Erythroblast (primary cell): ENCODE measurements around the gene ITPKB.

Source experiments
- DNase-seq, 2 experiments: peaks; one replicate each; lab custom pipeline; 2025; lab: John Stamatoyannopoulos, UW
- GATA1 ChIP-seq: IDR thresholded peaks from 2 replicates; pipeline ENCODE4 v1.6.1; 2011; ENCODE audit warnings: low read depth, mild to moderate bottlenecking, control low read depth, low read length, moderate library complexity
- POLR2A ChIP-seq: IDR thresholded peaks from 2 replicates; pipeline ENCODE4 v1.6.1; 2011; ENCODE audit warnings: mild to moderate bottlenecking, low read length

The ITPKB gene

DNA sequence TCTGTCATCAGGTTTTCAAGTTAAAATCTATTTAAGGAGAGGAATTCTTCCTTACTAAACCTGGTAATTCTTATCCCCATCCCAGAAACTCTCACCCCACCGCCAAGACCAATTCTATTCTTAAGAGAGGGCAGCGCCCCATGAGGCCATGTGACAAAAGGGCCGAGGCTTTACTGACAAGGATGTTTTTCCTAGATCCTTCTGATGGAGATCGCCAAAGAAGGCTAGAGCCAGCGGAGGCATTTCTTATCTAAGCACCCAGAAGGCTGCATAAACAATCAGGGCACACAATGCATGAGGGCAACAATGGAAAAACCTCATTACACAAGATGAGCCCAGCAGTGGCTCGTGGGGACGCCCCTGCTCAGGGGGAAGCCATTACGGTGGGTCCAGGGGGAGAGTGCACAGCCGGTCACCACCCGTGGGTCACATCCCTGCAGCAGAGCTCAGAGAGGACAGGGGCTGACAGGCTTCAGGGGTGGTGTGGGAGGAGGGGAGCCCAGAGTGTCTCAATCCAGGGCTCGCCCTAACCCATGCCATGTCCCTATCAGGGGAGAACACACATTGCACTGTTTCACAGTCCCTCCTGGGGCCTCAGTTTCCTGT, 88.7 kb downstream of the ITPKB start:
- peak; percentile 28 to 62 for DNase-seq
- TF ChIP-seq GATA1: peak; percentile 41
- TF ChIP-seq POLR2A: no peak

DNA sequence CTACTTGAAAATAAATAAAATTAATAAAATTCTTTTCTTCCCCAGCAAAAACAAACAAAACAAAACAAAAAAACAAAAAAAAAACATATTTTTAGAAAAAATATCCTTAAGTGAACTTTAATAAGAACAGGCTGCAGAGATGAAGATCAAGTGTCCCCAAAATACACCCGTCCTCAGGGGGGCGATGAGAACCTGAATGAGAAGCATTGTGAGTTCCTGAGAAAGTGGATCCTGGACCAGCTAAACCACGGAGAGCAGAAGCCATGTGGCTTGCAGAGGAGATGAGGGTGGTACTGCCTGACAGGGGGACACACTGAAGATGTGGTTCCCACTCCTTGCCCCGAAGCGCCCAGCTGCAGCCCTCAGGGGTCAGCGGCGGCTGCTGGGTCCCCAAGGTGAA, 89.3 kb downstream of the ITPKB start:
- DNase-seq: peak; percentile 28 to 42
- TF ChIP-seq POLR2A (no peak), GATA1 (no peak)

GRCh38 chr1:226649244-226649643, 89.8 kb downstream of the ITPKB start:
- TF ChIP-seq POLR2A: no peak
- TF ChIP-seq GATA1: no peak
- no peak for DNase-seq

- TF ChIP-seq GATA1: no peak
- no peak for TF ChIP-seq POLR2A
- DNase-seq: no peak
Measured at GRCh38 chr1:226648421-226648820, 90.7 kb downstream of the ITPKB start.

DNA sequence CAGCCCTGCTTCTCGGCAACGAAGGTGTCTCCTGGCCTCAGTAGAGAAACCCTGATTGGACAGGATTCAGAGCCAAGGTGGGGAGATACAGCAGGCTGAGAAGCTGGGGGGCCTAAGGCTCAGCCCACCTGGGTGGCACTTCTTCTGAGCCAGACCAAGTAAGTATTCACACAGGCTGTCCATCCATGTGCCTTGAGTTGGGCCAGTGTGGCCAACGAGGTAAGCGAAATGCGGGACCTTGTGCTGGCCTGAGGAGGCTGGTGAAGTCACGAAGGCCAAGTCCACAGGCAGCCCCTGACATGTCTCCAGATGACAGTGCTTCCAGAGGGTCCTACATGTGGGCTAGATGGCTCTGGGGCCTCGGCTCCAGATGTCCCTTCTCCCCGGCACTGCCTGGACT, 91.4 kb downstream of the ITPKB start:
- no peak for DNase-seq
- TF ChIP-seq GATA1: no peak
- TF ChIP-seq POLR2A: no peak

DNA sequence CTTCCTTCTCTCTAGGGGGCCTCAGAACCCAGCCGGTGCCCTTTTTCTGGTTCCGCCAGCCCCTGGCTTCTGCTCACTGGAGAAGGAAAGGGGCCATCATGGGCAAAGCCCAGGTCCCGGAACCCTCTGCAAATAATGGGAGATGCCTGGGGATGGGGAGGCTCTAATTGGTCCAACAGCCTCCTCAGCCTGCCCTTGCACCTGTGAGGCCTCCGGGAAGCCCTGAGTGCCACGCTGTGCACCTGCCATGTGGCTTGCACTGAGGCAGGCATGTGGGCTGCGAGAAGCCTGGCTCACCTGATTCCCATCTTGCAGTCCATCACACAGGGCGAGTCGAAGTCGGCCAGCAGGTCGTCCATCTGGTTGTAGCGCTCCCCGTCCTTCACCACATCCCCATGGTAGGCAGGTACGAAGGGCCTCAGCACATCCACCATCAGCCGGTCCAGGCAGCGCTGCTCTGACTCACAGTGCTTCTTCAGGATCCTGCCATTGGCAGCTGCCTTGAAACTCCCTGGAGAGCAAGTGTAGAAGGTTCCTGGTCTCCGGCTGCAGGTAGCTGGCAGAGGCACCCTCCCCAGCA, 92.1 kb downstream of the ITPKB start:
- DNase-seq: no peak
- TF ChIP-seq GATA1: no peak
- TF ChIP-seq POLR2A: no peak

- DNase-seq: no peak
- TF ChIP-seq GATA1 (no peak), POLR2A (no peak)
Measured at GRCh38 chr1:226646026-226646869, 92.8 kb downstream of the ITPKB start.

DNA sequence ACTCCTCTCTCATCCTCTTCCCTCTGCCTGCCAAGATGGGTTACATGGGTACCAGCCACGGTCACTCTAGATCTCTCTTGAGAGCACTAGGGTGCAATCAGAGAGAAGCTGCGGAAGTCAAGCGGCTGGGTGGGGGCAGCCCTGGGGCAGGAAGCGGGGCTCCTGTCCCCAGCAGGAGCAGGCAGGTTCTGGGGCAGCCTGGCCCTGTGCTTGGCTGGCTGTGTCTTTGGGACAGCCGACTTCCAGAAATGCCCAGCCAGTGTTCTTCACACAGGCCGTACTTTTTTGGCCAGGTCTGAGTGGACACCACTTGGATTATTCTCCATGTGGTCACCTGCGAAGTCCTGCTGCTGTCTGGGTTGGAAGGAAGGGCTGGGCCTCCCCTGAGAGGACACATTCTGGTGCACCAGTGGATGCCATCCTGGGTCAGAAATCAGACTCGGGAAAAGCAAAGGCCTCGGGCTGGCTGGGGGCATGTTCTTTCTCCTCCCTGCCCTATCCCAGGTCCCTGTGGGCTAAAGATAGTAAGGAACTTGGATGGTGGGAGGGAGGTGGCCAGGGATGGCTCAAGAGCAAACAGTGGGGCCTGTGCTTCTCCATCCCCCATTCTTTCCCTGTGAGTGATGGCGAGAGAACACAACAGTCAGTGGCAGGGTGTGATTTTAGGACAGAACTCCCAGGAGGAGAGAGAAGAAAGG, 93.7 kb downstream of the ITPKB start:
- TF ChIP-seq POLR2A (no peak), GATA1 (no peak)
- no peak for DNase-seq

GRCh38 chr1:226644541-226645176, 94.4 kb downstream of the ITPKB start:
- TF ChIP-seq POLR2A: no peak
- TF ChIP-seq GATA1: no peak

DNA sequence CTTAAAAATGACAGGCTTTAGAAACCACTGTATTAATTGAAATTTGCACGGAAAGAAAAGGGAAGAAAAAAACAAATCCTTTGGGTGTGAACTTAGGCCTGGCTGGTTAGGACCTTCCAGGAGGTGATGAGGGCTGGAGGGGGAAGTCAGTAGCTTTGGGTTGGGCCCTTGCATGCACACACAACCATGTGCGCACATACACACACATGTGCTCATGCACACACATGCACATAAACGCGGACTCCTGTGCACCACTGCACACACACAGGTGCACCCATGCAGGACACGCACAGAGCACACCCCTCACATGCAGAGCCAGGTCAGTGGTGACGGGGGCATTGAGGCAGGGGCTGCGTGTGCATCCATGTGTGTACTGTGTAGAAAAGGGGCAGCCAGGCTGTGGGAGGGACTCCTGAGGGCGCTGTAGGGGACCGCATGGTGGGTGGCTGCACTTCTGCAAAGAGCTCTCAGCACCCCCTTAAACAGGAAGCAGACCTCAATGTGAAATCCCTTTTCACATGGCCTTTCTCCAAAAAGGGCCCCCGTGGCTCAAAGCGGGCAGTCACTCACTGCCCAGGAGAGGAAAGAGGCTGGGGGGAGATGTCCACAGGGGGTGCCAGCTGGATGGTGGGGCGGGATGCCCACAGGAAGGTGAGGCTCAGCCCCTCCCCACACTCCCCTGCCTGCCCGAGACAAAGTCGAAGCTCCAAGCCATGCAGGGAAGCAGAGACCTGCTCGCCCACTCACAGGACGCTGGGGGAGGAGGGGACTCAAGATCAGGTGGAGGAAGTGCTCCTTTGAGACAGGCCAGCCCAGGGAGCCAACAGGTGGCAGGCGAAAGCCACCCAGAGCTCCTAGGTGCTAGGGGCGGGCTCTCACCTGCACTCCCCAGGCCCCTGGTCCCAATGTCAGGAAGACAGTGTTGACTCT, 95.2 kb downstream of the ITPKB start:
- no peak for DNase-seq
- TF ChIP-seq POLR2A: no peak
- TF ChIP-seq GATA1: no peak

More at GRCh38 chr1:226644541-226645176, 94.4 kb downstream of the ITPKB start:
- no peak for DNase-seq

GRCh38 chr1:226643177-226643576, 95.9 kb downstream of the ITPKB start:
- DNase-seq: no peak

GRCh38 chr1:226642421-226642820, 96.7 kb downstream of the ITPKB start:
- TF ChIP-seq GATA1 (no peak), POLR2A (no peak)
- DNase-seq: no peak

More at GRCh38 chr1:226643177-226643576, 95.9 kb downstream of the ITPKB start:
- TF ChIP-seq GATA1 (no peak), POLR2A (no peak)
